Effector memory CD4-positive, alpha-beta T cell (primary cell): Measurements from ENCODE around the gene TICRR.

Source experiments
- DNase-seq, 3 donors: peaks; one replicate each; pipeline ENCODE4 v3.0.0-alpha.2; 2020
- H3K27ac ChIP-seq: 2 replicates; pipeline ENCODE4 v1.7.0; 2013; ENCODE audit warnings: mild to moderate bottlenecking, low read length, moderate library complexity; ENCODE audit not compliant: insufficient read depth, poor library complexity, severe bottlenecking
- H3K27me3 ChIP-seq: replicated peaks from 2 replicates; pipeline ENCODE4 v1.7.0; 2013; ENCODE audit warnings: mild to moderate bottlenecking, low read length; ENCODE audit not compliant: insufficient read depth, control insufficient read depth, poor library complexity, severe bottlenecking
- H3K36me3 ChIP-seq: 2 replicates; pipeline ENCODE4 v1.7.0; 2013; ENCODE audit warnings: mild to moderate bottlenecking, low read length, moderate library complexity; ENCODE audit not compliant: control insufficient read depth, insufficient read depth
- H3K4me1 ChIP-seq: 2 replicates; pipeline ENCODE4 v1.7.0; 2013; ENCODE audit warnings: low read length, mild to moderate bottlenecking; ENCODE audit not compliant: control insufficient read depth, insufficient read depth, poor library complexity, severe bottlenecking
- H3K4me3 ChIP-seq: 2 replicates; pipeline ENCODE4 v1.7.0; 2013; ENCODE audit warnings: low read length, low read depth, mild to moderate bottlenecking; ENCODE audit not compliant: insufficient read depth, poor library complexity, severe bottlenecking
- H3K9me3 ChIP-seq: 2 replicates; pipeline ENCODE4 v1.7.0; 2013; ENCODE audit warnings: mild to moderate bottlenecking, low read length, moderate library complexity; ENCODE audit not compliant: control insufficient read depth

The TICRR gene

DNA sequence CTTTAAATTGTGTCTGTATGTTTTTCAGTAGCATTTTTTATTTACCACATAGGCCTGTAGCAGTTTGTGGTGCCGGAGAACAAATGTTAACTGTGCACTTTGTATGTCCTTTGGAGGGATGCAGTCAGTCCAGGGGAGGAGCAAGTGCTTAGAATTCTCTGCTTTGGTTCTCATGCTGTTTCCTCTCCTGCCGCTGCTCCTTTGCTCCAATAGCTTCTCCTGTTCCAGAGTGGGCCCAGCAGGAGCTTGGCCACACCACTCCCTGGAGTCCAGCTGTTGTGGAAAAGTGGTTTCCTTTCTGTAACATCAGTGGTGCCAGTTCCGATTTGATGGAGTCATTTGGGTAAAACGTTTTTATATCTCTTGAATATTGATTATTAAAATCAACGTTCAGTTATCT lies 16.6 kb downstream of the TICRR start:
- H3K36me3 ChIP-seq: no peaks in the 10 kb centered on the region
- H3K27me3 ChIP-seq: no peaks in the 10 kb centered on the region

DNA sequence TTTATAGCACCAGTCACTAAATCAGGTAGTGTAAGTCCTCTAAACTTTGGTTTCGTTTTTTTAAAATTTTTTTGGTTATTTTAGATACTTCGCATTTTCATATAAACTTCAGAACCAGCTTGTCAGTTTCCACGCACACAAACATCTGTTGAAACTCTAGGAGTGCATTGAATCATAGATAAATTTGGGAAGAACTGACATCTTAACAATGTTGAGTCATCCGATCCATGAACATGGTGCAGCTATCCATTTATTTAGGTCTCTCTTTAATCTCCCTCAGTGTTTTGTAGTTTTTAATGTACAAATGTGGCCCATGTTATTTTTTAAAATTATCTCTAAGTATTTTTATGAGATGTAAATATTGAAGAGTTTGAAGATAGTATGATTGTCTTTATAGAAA lies 17.7 kb downstream of the TICRR start:
- Histone ChIP-seq H3K4me1 (no peaks in the 10 kb centered on the region), H3K27ac (no peak overlapping the region), H3K27me3 (no peaks in the 10 kb centered on the region), H3K4me3 (no peak overlapping the region), H3K9me3 (no peaks in the 10 kb centered on the region), H3K36me3 (no peaks in the 10 kb centered on the region)
- no peak for DNase-seq

More for the DNA sequence above, 16.6 kb downstream of the TICRR start:
- DNase-seq: no peak
- Histone ChIP-seq H3K27ac (no peak overlapping the region), H3K4me3 (no peak overlapping the region), H3K9me3 (no peaks in the 10 kb centered on the region), H3K4me1 (no peaks in the 10 kb centered on the region)

DNA sequence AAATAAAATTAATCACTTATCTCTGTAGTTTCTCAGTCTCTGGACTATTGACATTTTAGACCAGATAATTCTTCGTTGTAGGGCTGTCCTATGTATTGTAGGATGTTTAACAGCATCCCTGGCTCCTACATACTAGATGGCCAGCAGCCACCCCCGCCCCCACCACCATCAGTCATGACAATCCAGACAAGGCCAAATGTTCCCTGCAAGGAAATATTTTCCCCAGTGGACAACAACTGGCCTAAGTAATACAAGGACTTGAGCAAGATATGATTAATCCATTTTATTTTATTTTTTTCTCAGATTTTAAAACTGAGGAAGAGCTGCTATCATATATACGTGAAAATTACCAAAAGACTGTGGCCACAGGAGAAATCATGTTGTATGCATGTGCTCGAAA lies 23.8 kb downstream of the TICRR start:
- no peaks in the 10 kb centered on the region for H3K4me1 ChIP-seq
- no peak for DNase-seq
- no peaks in the 10 kb centered on the region for H3K9me3 ChIP-seq
- H3K27ac ChIP-seq: no peak overlapping the region
- no peaks in the 10 kb centered on the region for H3K36me3 ChIP-seq
- no peaks in the 10 kb centered on the region for H3K27me3 ChIP-seq
- H3K4me3 ChIP-seq: no peak overlapping the region

DNA sequence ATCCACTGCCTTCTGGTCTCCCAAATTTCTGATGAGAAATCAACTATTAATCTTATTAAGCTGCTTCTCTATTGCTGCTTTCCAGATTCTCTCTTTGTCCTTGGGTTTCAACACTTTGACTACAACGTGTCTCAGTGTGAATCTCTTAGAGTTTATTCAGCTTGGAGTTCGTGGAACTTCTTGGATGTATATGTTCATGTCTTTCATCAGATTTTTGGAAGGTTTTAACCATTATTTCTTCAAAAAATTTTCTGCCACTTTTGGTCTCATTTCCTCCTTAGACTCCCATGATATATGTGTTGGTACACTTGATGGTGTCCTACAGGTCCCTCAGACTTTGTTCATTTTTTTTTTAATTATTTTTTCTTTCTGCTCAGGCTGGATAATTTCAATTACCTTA lies 36.0 kb downstream of the TICRR start:
- Histone ChIP-seq H3K27me3 (no peaks in the 10 kb centered on the region), H3K27ac (no peak overlapping the region), H3K36me3 (no peaks in the 10 kb centered on the region), H3K9me3 (no peaks in the 10 kb centered on the region), H3K4me1 (no peaks in the 10 kb centered on the region), H3K4me3 (no peak overlapping the region)
- no peak for DNase-seq

DNA sequence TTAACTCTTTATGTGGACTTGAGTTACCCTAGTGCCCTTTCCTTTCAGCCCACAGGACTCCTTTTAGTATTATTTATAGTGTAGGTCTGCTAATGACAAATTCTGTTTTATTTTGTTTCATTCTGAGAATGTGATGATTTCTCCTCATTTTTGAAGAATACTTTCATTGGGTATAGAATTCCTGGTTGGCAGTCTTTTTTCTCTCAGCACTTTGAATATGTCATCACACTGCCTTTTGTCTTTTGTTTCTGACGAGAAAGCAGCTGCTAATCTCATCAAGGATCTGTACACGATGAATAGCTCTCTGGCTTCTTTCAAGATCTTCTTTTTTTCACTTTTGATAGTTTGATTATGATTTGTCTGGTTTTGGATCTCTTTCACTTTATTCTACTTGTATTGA lies 37.8 kb downstream of the TICRR start:
- Histone ChIP-seq H3K4me1 (no peaks in the 10 kb centered on the region), H3K4me3 (no peak overlapping the region), H3K36me3 (no peaks in the 10 kb centered on the region), H3K9me3 (no peaks in the 10 kb centered on the region), H3K27me3 (no peaks in the 10 kb centered on the region), H3K27ac (no peak overlapping the region)
- DNase-seq: no peak

GRCh38 chr15:89614164-89614563 lies 38.9 kb downstream of the TICRR start:
- H3K36me3 ChIP-seq: no peaks in the 10 kb centered on the region

GRCh38 chr15:89615135-89615534 lies 39.9 kb downstream of the TICRR start:
- Histone ChIP-seq H3K36me3 (no peaks in the 10 kb centered on the region), H3K4me3 (no peak overlapping the region), H3K9me3 (no peaks in the 10 kb centered on the region), H3K4me1 (no peaks in the 10 kb centered on the region), H3K27ac (no peak overlapping the region), H3K27me3 (no peaks in the 10 kb centered on the region)
- DNase-seq: no peak

More at GRCh38 chr15:89614164-89614563, 38.9 kb downstream of the TICRR start:
- Histone ChIP-seq H3K4me1 (no peaks in the 10 kb centered on the region), H3K9me3 (no peaks in the 10 kb centered on the region), H3K4me3 (no peak overlapping the region), H3K27me3 (no peaks in the 10 kb centered on the region), H3K27ac (no peak overlapping the region)
- no peak for DNase-seq

DNA sequence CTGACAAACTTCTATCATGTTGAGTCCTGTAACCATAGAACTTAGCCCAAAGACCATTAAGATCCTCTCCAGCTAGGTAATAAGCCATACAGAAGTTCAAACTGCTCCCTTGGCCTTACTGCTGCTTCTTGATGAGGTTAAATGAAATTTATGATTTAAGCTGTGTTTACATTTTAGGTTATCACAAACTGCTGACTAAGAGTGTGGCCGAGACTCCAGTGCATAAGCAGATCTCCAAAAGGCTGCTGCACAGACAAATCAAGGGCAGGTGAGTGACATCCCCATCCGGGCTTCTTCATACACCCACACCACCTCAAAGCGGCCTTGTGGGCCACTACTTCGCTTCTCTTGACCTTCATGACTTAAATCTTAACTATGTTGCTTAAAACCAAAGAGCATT lies 41.0 kb downstream of the TICRR start:
- Histone ChIP-seq H3K4me3 (no peak overlapping the region), H3K4me1 (no peaks in the 10 kb centered on the region), H3K27me3 (no peaks in the 10 kb centered on the region), H3K9me3 (no peaks in the 10 kb centered on the region), H3K36me3 (no peaks in the 10 kb centered on the region), H3K27ac (no peak overlapping the region)
- no peak for DNase-seq

DNA sequence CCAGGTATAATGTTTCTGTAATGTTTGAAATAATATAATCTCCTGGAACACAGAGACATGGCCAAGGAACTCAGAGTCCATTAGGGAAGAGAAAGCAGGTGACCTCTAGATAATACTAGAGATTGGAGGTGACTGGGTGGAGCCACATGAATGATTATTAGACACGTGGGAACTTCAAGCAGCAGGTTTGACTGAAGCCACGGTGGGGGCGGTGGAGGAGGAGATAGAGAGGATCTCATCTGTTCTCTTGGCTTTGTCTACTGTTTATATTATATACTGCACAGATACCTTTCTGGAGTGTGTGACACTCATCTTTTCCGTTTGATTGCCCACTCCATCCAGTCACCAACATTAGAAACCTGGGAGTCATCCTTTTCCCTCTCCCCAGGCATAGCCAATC lies 46.3 kb downstream of the TICRR start:
- no peak for DNase-seq
- Histone ChIP-seq H3K36me3 (no peaks in the 10 kb centered on the region), H3K4me3 (no peak overlapping the region), H3K27ac (no peak overlapping the region), H3K9me3 (no peaks in the 10 kb centered on the region), H3K4me1 (no peaks in the 10 kb centered on the region), H3K27me3 (no peaks in the 10 kb centered on the region)

DNA sequence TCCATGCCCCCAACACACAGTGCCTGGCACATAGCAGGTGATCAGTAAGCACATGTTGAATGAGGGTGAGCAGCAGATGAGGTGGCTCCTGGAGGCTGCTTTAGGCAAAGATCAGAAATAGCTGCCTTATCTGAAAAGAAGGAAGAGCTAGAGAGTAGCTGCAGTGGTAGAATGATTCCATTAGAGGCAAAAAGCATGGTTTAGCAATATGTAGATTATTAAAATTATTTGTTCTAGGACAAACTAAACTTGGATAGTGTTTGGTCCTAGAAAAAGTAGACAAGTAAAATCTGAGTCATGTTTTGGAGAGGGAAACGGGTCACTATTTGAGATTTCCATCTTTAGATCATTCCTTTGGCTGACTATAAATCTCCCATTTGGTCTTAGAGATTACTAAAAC lies 47.9 kb downstream of the TICRR start:
- DNase-seq: no peak
- H3K4me1 ChIP-seq: no peaks in the 10 kb centered on the region
- H3K27me3 ChIP-seq: no peaks in the 10 kb centered on the region
- no peaks in the 10 kb centered on the region for H3K36me3 ChIP-seq
- H3K9me3 ChIP-seq: no peaks in the 10 kb centered on the region
- H3K27ac ChIP-seq: no peak overlapping the region
- no peak overlapping the region for H3K4me3 ChIP-seq

DNA sequence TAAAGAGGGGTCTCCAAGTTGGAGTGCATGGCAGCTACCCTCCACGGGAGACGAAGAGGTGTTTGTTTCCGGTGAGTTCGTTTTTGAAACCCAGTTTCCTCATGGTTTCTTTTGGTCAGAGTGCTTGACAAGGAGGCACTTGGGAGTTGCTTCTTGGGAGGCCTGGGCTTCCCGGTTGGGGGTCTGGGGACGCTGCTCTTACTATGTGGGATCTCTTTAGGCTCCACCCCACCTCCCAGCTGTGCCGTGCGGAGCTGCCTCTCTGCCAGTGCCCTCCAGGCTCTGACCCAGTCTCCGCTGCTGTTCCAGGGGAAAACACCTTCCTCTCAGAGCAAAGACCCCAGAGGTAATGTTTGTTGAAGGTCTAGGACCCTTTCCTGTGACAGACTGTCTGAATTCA lies 50.4 kb downstream of the TICRR start:
- Histone ChIP-seq H3K4me1 (no peaks in the 10 kb centered on the region), H3K27ac (no peak overlapping the region), H3K9me3 (no peaks in the 10 kb centered on the region), H3K4me3 (no peak overlapping the region), H3K36me3 (no peaks in the 10 kb centered on the region), H3K27me3 (no peaks in the 10 kb centered on the region)
- no peak for DNase-seq
